MM.1S (cell line): ENCODE results near the gene ADORA2B.

Experiments
- DNase-seq: peaks from one replicate; pipeline ENCODE4 v3.0.0-alpha.2; 2015
- H2AFZ ChIP-seq: fragments of 300-600 bp; sonication (generic); 2 replicates; pipeline ENCODE4 v1.6.0; 2016; ENCODE audit warnings: antibody characterized with exemption, low read length
- H3F3A ChIP-seq: fragments of 300-600 bp; sonication (generic); 2 replicates; pipeline ENCODE4 v1.6.1; 2016; ENCODE audit warnings: mild to moderate bottlenecking, antibody characterized with exemption, low read length, moderate library complexity, mixed read lengths; ENCODE audit not compliant: insufficient read depth
- H3K27ac ChIP-seq: fragments of 300-600 bp; sonication (generic); 2 replicates; pipeline ENCODE4 v1.5.1; 2016; ENCODE audit warnings: mild to moderate bottlenecking, low read length
- H3K27me3 ChIP-seq: fragments of 300-600 bp; sonication (generic); replicated peaks from 2 replicates; pipeline ENCODE4 v1.6.0; 2016; ENCODE audit warnings: low read length; ENCODE audit not compliant: insufficient read depth
- H3K36me3 ChIP-seq: fragments of 300-600 bp; sonication (generic); replicated peaks from 2 replicates; pipeline ENCODE4 v1.6.1; 2016; ENCODE audit warnings: mild to moderate bottlenecking, low read length, mixed read lengths; ENCODE audit not compliant: insufficient read depth
- H3K4me1 ChIP-seq: fragments of 300-600 bp; sonication (generic); 2 replicates; pipeline ENCODE4 v1.6.1; 2016; ENCODE audit warnings: low read length, mixed read lengths
- H3K4me2 ChIP-seq: fragments of 300-600 bp; sonication (generic); 2 replicates; pipeline ENCODE4 v1.6.0; 2016; ENCODE audit warnings: low read depth, low read length
- H3K4me3 ChIP-seq: fragments of 300-600 bp; sonication (generic); 2 replicates; pipeline ENCODE4 v1.5.1; 2016; ENCODE audit warnings: low read length, mixed read lengths
- H3K79me2 ChIP-seq: fragments of 300-600 bp; sonication (generic); 2 replicates; pipeline ENCODE4 v1.6.1; 2016; ENCODE audit warnings: mixed run types, low read length, mixed read lengths
- H3K9ac ChIP-seq: fragments of 300-600 bp; sonication (generic); 2 replicates; pipeline ENCODE4 v1.6.1; 2016; ENCODE audit warnings: low read length, mixed read lengths
- H3K9me2 ChIP-seq: fragments of 300-600 bp; sonication (generic); replicated peaks from 2 replicates; pipeline ENCODE4 v1.6.1; 2016; ENCODE audit warnings: mild to moderate bottlenecking, low read length, mixed read lengths; ENCODE audit not compliant: insufficient read depth
- H3K9me3 ChIP-seq: fragments of 300-600 bp; sonication (generic); replicated peaks from 2 replicates; pipeline ENCODE4 v1.6.1; 2016; ENCODE audit warnings: mild to moderate bottlenecking, low read length, mixed read lengths; ENCODE audit not compliant: insufficient read depth
- H4K20me1 ChIP-seq: fragments of 300-600 bp; sonication (generic); 2 replicates; pipeline ENCODE4 v1.6.1; 2016; ENCODE audit warnings: mild to moderate bottlenecking, low read length, moderate library complexity, mixed read lengths; ENCODE audit not compliant: insufficient read depth
- EZH2 ChIP-seq: fragments of 300-600 bp; sonication (generic); optimal IDR thresholded peaks from 2 replicates; pipeline ENCODE3; 2017; ENCODE audit warnings: low read depth, mild to moderate bottlenecking, antibody characterized with exemption, low read length, mixed read lengths
- EZH2phosphoT487 ChIP-seq: fragments of 300-600 bp; sonication (generic); IDR thresholded peaks from 2 replicates; pipeline ENCODE4 v1.6.1; 2018; ENCODE audit warnings: antibody characterized with exemption, low read length
- TF ChIP-seq, protein P1 (sequence below): fragments of 300-600 bp; sonication (generic); IDR thresholded peaks from 2 replicates; pipeline ENCODE4 v1.5.1; 2016; ENCODE audit warnings: antibody characterized with exemption, low read length, mixed read lengths

ADORA2B gene

DNA sequence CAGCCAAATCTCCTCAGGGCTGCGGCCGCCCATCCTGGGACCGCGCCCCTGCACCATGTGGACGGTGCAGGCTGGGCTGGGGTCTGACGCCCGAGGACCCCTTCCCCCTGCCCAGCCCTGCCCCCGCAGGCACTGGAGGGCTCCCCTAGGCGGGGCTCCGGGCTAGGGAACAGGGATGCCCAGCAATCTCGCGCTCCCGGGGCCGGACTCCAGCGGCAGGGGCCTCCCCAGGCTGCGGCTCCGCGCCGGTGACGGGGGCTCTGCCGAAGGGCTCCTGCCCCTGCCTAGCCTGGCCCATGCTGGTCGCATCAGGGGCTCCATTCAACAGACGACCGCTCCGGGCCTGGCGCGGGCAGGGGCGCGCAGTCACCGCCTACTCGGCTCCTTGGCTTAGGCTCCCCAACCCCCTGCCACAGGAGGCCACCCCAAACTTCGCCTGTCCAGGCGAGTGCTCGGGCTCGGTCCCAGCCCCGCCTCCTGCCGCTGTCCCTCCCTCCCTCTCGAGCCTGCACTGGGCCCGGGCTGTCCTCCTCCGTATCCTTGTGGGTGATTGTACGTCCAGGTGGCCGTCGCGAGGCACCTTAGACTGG lies 27.4 kb upstream of the ADORA2B start:
- H2AFZ ChIP-seq: no peak overlapping the region
- no peaks in the 10 kb centered on the region for H3K27me3 ChIP-seq
- no peaks in the 10 kb centered on the region for H3K9me3 ChIP-seq
- no peaks in the 10 kb centered on the region for H3F3A ChIP-seq
- no peaks in the 10 kb centered on the region for H3K9me2 ChIP-seq
- no peak overlapping the region for H3K4me2 ChIP-seq
- no peaks in the 10 kb centered on the region for H4K20me1 ChIP-seq
- no peak overlapping the region for H3K27ac ChIP-seq
- no peaks in the 10 kb centered on the region for H3K4me1 ChIP-seq
- no peaks in the 10 kb centered on the region for H3K36me3 ChIP-seq
- no peak overlapping the region for H3K4me3 ChIP-seq
- H3K79me2 ChIP-seq: no peaks in the 10 kb centered on the region
- no peak for DNase-seq
- TF ChIP-seq, protein P1, sequence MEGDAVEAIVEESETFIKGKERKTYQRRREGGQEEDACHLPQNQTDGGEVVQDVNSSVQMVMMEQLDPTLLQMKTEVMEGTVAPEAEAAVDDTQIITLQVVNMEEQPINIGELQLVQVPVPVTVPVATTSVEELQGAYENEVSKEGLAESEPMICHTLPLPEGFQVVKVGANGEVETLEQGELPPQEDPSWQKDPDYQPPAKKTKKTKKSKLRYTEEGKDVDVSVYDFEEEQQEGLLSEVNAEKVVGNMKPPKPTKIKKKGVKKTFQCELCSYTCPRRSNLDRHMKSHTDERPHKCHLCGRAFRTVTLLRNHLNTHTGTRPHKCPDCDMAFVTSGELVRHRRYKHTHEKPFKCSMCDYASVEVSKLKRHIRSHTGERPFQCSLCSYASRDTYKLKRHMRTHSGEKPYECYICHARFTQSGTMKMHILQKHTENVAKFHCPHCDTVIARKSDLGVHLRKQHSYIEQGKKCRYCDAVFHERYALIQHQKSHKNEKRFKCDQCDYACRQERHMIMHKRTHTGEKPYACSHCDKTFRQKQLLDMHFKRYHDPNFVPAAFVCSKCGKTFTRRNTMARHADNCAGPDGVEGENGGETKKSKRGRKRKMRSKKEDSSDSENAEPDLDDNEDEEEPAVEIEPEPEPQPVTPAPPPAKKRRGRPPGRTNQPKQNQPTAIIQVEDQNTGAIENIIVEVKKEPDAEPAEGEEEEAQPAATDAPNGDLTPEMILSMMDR: no peak
- no peak for TF ChIP-seq EZH2phosphoT487
- no peak for TF ChIP-seq EZH2
- no peak overlapping the region for H3K9ac ChIP-seq

- Histone ChIP-seq H3K9ac (no peak overlapping the region), H3K79me2 (no peaks in the 10 kb centered on the region), H3K9me2 (no peaks in the 10 kb centered on the region), H3F3A (no peaks in the 10 kb centered on the region), H3K9me3 (no peaks in the 10 kb centered on the region), H3K27me3 (no peaks in the 10 kb centered on the region), H3K36me3 (no peaks in the 10 kb centered on the region), H4K20me1 (no peaks in the 10 kb centered on the region), H3K4me3 (no peak overlapping the region), H3K4me1 (no peaks in the 10 kb centered on the region), H2AFZ (no peak overlapping the region), H3K4me2 (no peak overlapping the region), H3K27ac (no peak overlapping the region)
- TF ChIP-seq, protein P1: no peak
- TF ChIP-seq EZH2phosphoT487 (no peak), EZH2 (no peak)
- DNase-seq: no peak
These were observed 26.7 kb upstream of the ADORA2B start for GRCh38 chr17:15918261-15918660.

GRCh38 chr17:15918661-15919259 lies 26.2 kb upstream of the ADORA2B start:
- Histone ChIP-seq H3K9ac (no peak overlapping the region), H3K4me3 (no peak overlapping the region), H3K9me2 (no peaks in the 10 kb centered on the region), H3K79me2 (no peaks in the 10 kb centered on the region), H3K36me3 (no peaks in the 10 kb centered on the region), H3K4me1 (no peaks in the 10 kb centered on the region), H3K9me3 (no peaks in the 10 kb centered on the region), H3F3A (no peaks in the 10 kb centered on the region), H4K20me1 (no peaks in the 10 kb centered on the region), H3K27ac (no peak overlapping the region), H2AFZ (no peak overlapping the region), H3K4me2 (no peak overlapping the region), H3K27me3 (no peaks in the 10 kb centered on the region)
- no peak for DNase-seq
- TF ChIP-seq, protein P1: no peak
